ENCODE results near the gene ZDHHC6. TPM values are rescaled to one million over a fixed set of nuclear protein-coding genes. Genes with fewer than 3 reads are reported as not detected.

The ZDHHC6 gene
- polyA plus RNA-seq, 3 donors from 2014 or later: 27.4 to 39.3 (median 39.2) TPM

Other genes with a start within 250 kb of the ZDHHC6 start
- gene TECTB, start 163.5 kb downstream of the ZDHHC6 start, polyA plus RNA-seq: not detected
- gene ACSL5, start 72.8 kb downstream of the ZDHHC6 start, polyA plus RNA-seq: 10 to 100 TPM; 63.9 to 86.5 (median 78.4) TPM
- 10 to 100 TPM; 15.0 to 40.2 (median 31.2) TPM for gene VTI1A, start 301 bp upstream of the ZDHHC6 start, polyA plus RNA-seq